GM21576 (cell line): ENCODE results near the gene C2CD3.
A peak's percentile ranks its signal among the peaks of the same experiment; 100 is the strongest.
"Not testable (repeated sequence)": the region's sequence is repeated elsewhere in the genome, so short reads cannot be mapped to it uniquely, and the experiment has no call there.

Experiments used
- ATAC-seq: cut with Tn5 transposase; IDR thresholded peaks from one replicate; pipeline ENCODE4 v1.9.1; 2021; ENCODE audit warnings: mild to moderate bottlenecking, moderate library complexity; ENCODE audit not compliant: unreplicated experiment

C2CD3 gene

GRCh38 chr11:74005721-74006517, 164.9 kb downstream of the C2CD3 start:
- no peak for ATAC-seq

- ATAC-seq = peak; percentile 71
These were observed 165.8 kb downstream of the C2CD3 start for GRCh38 chr11:74004759-74005615.

- ATAC-seq = no peak
These were observed 166.6 kb downstream of the C2CD3 start for GRCh38 chr11:74004046-74004695.

- ATAC-seq = no peak
These were observed 168.0 kb downstream of the C2CD3 start for GRCh38 chr11:74002832-74003231.

GRCh38 chr11:74001822-74002286, 168.9 kb downstream of the C2CD3 start:
- no peak for ATAC-seq

GRCh38 chr11:74000307-74001133, 170.3 kb downstream of the C2CD3 start:
- no peak for ATAC-seq

GRCh38 chr11:73999581-74000306, 171.1 kb downstream of the C2CD3 start:
- no peak for ATAC-seq

GRCh38 chr11:73998846-73999575, 171.8 kb downstream of the C2CD3 start:
- ATAC-seq = no peak

- ATAC-seq = no peak
These were observed 173.6 kb downstream of the C2CD3 start for GRCh38 chr11:73997120-73997770.

- no peak for ATAC-seq
These were observed 174.5 kb downstream of the C2CD3 start for GRCh38 chr11:73996161-73996747.

GRCh38 chr11:73995731-73996130, 175.1 kb downstream of the C2CD3 start:
- no peak for ATAC-seq

- no peak for ATAC-seq
These were observed 175.6 kb downstream of the C2CD3 start for GRCh38 chr11:73995247-73995646.

- no peak for ATAC-seq
These were observed 179.3 kb downstream of the C2CD3 start for GRCh38 chr11:73991471-73992006.

GRCh38 chr11:73990730-73991129, 180.1 kb downstream of the C2CD3 start:
- no peak for ATAC-seq

GRCh38 chr11:73989156-73989555, 181.6 kb downstream of the C2CD3 start:
- no peak for ATAC-seq

- no peak for ATAC-seq
These were observed 182.6 kb downstream of the C2CD3 start for GRCh38 chr11:73988227-73988626.

- not testable (repeated sequence) for ATAC-seq
These were observed 185.1 kb downstream of the C2CD3 start for GRCh38 chr11:73985661-73986060.
